HEK293 (cell line): ENCODE results near the gene SPNS1.

Experiments used
- CTCF ChIA-PET: fragments of 350-600 bp; formaldehyde crosslinking; extraction: SDS; loops from one replicate; lab custom pipeline; 2021; ENCODE audit warnings: antibody characterized with exemption; lab: Yijun Ruan, JAX
- POLR2A ChIA-PET: fragments of 300-600 bp; formaldehyde crosslinking; extraction: SDS; loops from one replicate; lab custom pipeline; 2020; ENCODE audit warnings: antibody characterized with exemption, inconsistent platforms; lab: Yijun Ruan, JAX
- H3K27ac ChIP-seq: fragments of 200-500 bp; sonication (Bioruptor generic); 2 replicates; pipeline ENCODE4 v1.5.1; 2014; ENCODE audit warnings: low read depth, low read length, control low read depth, inconsistent platforms; ENCODE audit errors: extremely low read depth
- H3K36me3 ChIP-seq, 2 experiments: fragments of 200-500 bp in 1 of 2; sonication (Bioruptor generic) in 1 of 2; 1 replicate in 1 of 2; 2 replicates in 1 of 2; pipeline ENCODE4 v1.5.1; 2014 to 2017; ENCODE audit warnings: inconsistent platforms in 2 of 2, low read length in 2 of 2; ENCODE audit not compliant: control insufficient read depth in 2 of 2, insufficient read depth in 1 of 2
- H3K4me1 ChIP-seq: fragments of 200-500 bp; sonication (Bioruptor generic); 2 replicates; pipeline ENCODE4 v1.5.1; 2014; ENCODE audit warnings: mild to moderate bottlenecking, low read length, inconsistent platforms; ENCODE audit not compliant: control insufficient read depth, insufficient read depth
- H3K4me3 ChIP-seq: 2 replicates; pipeline ENCODE4 v1.5.1; 2011; ENCODE audit warnings: low read depth, mild to moderate bottlenecking, control low read depth, low read length, moderate library complexity
- H3K9me3 ChIP-seq: fragments of 200-500 bp; sonication (Bioruptor generic); 2 replicates; pipeline ENCODE4 v1.5.1; 2014; ENCODE audit warnings: low read depth, low read length, inconsistent platforms; ENCODE audit not compliant: control insufficient read depth, insufficient read depth
- EGR2 ChIP-seq: fragments of 450-650 bp; formaldehyde crosslinking; IDR thresholded peaks from 2 replicates; pipeline ENCODE4 v1.5.1; 2016; ENCODE audit warnings: low read depth, missing biosample characterization, missing genetic modification characterization
- KLF1 ChIP-seq: fragments of 450-650 bp; formaldehyde crosslinking; IDR thresholded peaks from 2 replicates; pipeline ENCODE4 v1.5.1; 2016; ENCODE audit warnings: missing biosample characterization, missing genetic modification characterization
- TCF7L2 ChIP-seq: IDR thresholded peaks from 2 replicates; pipeline ENCODE4 v1.6.1; 2011; ENCODE audit warnings: low read depth, mild to moderate bottlenecking, inconsistent platforms, low read length, moderate library complexity, borderline replicate concordance
- ZBTB17 ChIP-seq: fragments of 450-650 bp; formaldehyde crosslinking; IDR thresholded peaks from 2 replicates; pipeline ENCODE4 v1.5.1; 2016; ENCODE audit warnings: missing biosample characterization, missing genetic modification characterization
- ZNF121 ChIP-seq: fragments of 450-650 bp; formaldehyde crosslinking; IDR thresholded peaks from 2 replicates; pipeline ENCODE4 v1.5.1; 2016; ENCODE audit warnings: missing biosample characterization, missing genetic modification characterization
- ZNF140 ChIP-seq: fragments of 450-650 bp; formaldehyde crosslinking; IDR thresholded peaks from 2 replicates; pipeline ENCODE4 v1.5.1; 2016; ENCODE audit warnings: missing biosample characterization, missing genetic modification characterization
- ZNF146 ChIP-seq: fragments of 450-650 bp; formaldehyde crosslinking; IDR thresholded peaks from 2 replicates; pipeline ENCODE4 v1.5.1; 2016; ENCODE audit warnings: missing biosample characterization, missing genetic modification characterization
- ZNF155 ChIP-seq: fragments of 450-650 bp; formaldehyde crosslinking; IDR thresholded peaks from 2 replicates; pipeline ENCODE4 v1.5.1; 2016; ENCODE audit warnings: missing biosample characterization, missing genetic modification characterization
- ZNF341 ChIP-seq: fragments of 450-650 bp; formaldehyde crosslinking; IDR thresholded peaks from 2 replicates; pipeline ENCODE4; 2016; ENCODE audit warnings: low read depth, missing biosample characterization, missing genetic modification characterization
- ZNF777 ChIP-seq: fragments of 450-650 bp; formaldehyde crosslinking; IDR thresholded peaks from 2 replicates; pipeline ENCODE4 v1.5.1; 2017; ENCODE audit warnings: missing biosample characterization, missing genetic modification characterization, borderline replicate concordance
- ZSCAN23 ChIP-seq: fragments of 450-650 bp; formaldehyde crosslinking; IDR thresholded peaks from 2 replicates; pipeline ENCODE4 v1.5.1; 2016; ENCODE audit warnings: missing biosample characterization, missing genetic modification characterization
- TF ChIP-seq, protein P1 (sequence below): fragments of 450-650 bp; formaldehyde crosslinking; IDR thresholded peaks from 2 replicates; pipeline ENCODE4 v1.5.1; 2016; ENCODE audit warnings: missing biosample characterization, missing genetic modification characterization, borderline replicate concordance
- TF ChIP-seq, protein P2 (sequence below): fragments of 450-650 bp; formaldehyde crosslinking; IDR thresholded peaks from 2 replicates; pipeline ENCODE4 v1.5.1; 2017; ENCODE audit warnings: missing biosample characterization, missing genetic modification characterization
- TF ChIP-seq, protein P3 (sequence below): fragments of 450-650 bp; formaldehyde crosslinking; IDR thresholded peaks from 2 replicates; pipeline ENCODE4 v1.5.1; 2016; ENCODE audit warnings: missing biosample characterization, missing genetic modification characterization

The SPNS1 gene

DNA sequence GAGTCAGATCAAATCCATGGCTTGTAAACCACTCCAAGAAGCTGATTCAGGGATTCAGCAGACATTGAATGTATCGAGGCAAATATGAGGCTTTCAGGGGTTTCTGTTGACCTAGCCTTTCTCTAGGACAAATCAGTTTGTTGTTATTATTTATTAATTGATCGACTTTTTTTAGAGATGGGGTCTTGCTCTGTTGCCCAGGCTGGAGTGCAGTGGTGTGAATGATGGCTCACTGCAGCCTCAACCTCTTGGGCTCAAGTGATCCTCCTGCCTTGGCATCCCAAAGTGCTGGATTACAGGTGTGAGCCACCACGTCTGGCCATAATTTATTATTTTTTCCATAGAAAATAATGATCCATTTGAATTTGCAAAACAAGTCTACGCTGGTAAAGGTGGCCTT lies 37.3 kb downstream of the SPNS1 start:
- H3K4me1 ChIP-seq, result no peaks in the 10 kb centered on the region
- CTCF ChIA-PET, result no interaction called here
- POLR2A ChIA-PET, result no interaction called here
- H3K36me3 ChIP-seq, result no peaks in the 10 kb centered on the region
- no peak overlapping the region for H3K27ac ChIP-seq
- no peak overlapping the region for H3K4me3 ChIP-seq
- TF ChIP-seq, protein P1, sequence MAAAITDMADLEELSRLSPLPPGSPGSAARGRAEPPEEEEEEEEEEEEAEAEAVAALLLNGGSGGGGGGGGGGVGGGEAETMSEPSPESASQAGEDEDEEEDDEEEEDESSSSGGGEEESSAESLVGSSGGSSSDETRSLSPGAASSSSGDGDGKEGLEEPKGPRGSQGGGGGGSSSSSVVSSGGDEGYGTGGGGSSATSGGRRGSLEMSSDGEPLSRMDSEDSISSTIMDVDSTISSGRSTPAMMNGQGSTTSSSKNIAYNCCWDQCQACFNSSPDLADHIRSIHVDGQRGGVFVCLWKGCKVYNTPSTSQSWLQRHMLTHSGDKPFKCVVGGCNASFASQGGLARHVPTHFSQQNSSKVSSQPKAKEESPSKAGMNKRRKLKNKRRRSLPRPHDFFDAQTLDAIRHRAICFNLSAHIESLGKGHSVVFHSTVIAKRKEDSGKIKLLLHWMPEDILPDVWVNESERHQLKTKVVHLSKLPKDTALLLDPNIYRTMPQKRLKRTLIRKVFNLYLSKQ, result no peak
- TF ChIP-seq ZNF121, result peak; percentile 30; the same call in 1 of the 2 replicates
- H3K9me3 ChIP-seq, result no peaks in the 10 kb centered on the region

DNA sequence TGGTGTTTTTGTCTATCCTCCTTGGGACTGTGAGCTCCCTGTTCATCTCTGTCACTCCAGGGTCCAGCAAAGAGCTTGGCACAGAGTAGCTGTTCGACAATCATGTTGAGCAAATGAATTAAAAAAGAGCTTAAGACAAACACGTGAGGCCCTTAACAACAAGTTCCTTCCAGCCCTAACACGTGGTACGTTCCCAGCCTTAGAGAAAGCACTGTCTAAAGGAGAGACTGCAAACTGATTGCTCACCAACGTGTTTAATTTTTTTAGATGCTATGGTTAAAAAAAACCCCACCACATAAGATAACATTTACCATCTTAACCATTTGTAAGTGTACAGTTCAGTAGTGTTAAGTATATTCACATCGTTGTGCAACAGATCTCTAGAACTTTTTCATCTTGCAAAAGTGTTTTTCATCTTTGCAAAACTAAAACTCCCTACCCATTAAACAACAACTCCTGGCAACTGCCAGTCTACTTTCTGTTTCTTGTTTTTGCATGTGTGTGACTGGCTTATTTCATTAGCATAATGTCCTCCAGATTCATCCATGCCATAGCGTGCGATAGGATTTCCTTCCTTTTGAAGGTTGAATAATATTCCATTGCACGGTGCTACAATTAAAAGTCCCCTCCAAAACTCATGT lies 38.5 kb downstream of the SPNS1 start:
- CTCF ChIA-PET, result no interaction called here
- Histone ChIP-seq H3K4me3 (no peak overlapping the region), H3K27ac (no peak overlapping the region), H3K36me3 (no peaks in the 10 kb centered on the region)
- TF ChIP-seq, protein P1, result no peak
- peak; percentile 67 for TF ChIP-seq ZNF146 (tag by site-specific recombination)
- TF ChIP-seq, protein P2, sequence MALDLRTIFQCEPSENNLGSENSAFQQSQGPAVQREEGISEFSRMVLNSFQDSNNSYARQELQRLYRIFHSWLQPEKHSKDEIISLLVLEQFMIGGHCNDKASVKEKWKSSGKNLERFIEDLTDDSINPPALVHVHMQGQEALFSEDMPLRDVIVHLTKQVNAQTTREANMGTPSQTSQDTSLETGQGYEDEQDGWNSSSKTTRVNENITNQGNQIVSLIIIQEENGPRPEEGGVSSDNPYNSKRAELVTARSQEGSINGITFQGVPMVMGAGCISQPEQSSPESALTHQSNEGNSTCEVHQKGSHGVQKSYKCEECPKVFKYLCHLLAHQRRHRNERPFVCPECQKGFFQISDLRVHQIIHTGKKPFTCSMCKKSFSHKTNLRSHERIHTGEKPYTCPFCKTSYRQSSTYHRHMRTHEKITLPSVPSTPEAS, result no peak
- TF ChIP-seq, all 188 proteins: peak for 1
- no peaks in the 10 kb centered on the region for H3K4me1 ChIP-seq
- POLR2A ChIA-PET, result no interaction called here
- no peaks in the 10 kb centered on the region for H3K9me3 ChIP-seq

DNA sequence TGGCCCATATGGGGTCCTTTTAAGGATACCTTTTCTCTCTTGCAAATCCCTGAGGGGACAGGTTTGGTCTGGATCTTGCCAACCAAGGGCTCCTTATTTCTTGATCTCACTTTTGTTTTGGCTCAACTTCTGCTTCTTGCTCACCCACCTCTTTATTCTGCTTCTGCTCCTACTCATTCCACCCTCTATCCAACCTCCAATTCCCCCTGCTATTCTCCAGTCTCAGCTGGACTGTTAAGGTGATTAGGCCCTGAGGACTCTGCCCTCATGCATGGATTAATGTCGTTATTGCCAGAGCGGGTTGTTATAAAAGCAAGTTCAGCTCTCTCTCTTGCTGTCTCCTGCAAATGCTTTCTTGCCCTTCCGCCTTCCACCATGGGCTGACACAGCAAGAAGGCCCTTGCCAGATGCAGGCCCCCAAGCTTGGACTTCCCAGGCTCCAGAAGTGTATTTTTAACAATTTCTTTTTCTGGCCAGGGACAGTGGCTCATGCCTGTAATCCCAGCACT lies 40.0 kb downstream of the SPNS1 start:
- POLR2A ChIA-PET, result no interaction called here
- Histone ChIP-seq H3K9me3 (no peaks in the 10 kb centered on the region), H3K4me3 (no peak overlapping the region), H3K4me1 (no peaks in the 10 kb centered on the region), H3K36me3 (no peaks in the 10 kb centered on the region), H3K27ac (no peak overlapping the region)
- peak; percentile 30; the same call in 1 of the 2 replicates for TF ChIP-seq EGR2
- TF ChIP-seq, protein P3, sequence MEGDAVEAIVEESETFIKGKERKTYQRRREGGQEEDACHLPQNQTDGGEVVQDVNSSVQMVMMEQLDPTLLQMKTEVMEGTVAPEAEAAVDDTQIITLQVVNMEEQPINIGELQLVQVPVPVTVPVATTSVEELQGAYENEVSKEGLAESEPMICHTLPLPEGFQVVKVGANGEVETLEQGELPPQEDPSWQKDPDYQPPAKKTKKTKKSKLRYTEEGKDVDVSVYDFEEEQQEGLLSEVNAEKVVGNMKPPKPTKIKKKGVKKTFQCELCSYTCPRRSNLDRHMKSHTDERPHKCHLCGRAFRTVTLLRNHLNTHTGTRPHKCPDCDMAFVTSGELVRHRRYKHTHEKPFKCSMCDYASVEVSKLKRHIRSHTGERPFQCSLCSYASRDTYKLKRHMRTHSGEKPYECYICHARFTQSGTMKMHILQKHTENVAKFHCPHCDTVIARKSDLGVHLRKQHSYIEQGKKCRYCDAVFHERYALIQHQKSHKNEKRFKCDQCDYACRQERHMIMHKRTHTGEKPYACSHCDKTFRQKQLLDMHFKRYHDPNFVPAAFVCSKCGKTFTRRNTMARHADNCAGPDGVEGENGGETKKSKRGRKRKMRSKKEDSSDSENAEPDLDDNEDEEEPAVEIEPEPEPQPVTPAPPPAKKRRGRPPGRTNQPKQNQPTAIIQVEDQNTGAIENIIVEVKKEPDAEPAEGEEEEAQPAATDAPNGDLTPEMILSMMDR (tag by site-specific recombination), result no peak
- TF ChIP-seq, all 188 proteins: peak for 1
- CTCF ChIA-PET, result no interaction called here

DNA sequence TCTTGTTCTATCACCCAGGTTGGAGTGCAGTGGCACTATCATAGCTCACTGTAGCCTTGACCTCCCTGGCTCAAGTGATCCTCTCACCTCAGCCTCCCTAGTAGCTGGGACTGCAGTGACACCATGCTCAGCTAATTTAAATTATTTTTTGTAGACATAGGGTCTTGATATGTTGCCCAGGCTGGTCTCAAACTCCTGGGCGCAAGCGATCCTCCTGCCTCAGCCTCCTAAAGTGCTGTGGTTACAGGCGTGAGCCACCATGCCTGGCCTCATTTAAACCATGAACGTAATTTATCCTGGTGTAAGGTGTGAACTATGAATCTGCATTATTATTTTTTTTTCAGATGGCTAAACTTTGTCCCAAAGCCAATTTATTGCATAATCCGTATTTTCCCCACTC lies 47.6 kb downstream of the SPNS1 start:
- Histone ChIP-seq H3K9me3 (no peaks in the 10 kb centered on the region), H3K27ac (no peak overlapping the region), H3K4me1 (no peaks in the 10 kb centered on the region), H3K36me3 (no peaks in the 10 kb centered on the region), H3K4me3 (no peak overlapping the region)
- ChIA-PET CTCF (interaction anchor here (1.1 to 1.2 kb wide), 2 partner anchors 42 to 77 kb away, joined by 3 read pairs; no protein-coding TSS in a partner anchor), POLR2A (no interaction called here)
- TF ChIP-seq ZNF777 (tag by site-specific recombination), result no peak
- TF ChIP-seq ZNF155 (tag by site-specific recombination), result no peak
- no peak for TF ChIP-seq ZBTB17 (tag by site-specific recombination)
- no peak for TF ChIP-seq ZSCAN23 (tag by site-specific recombination)
- no peak for TF ChIP-seq ZNF341 (tag by site-specific recombination)
- no peak for TF ChIP-seq ZNF146 (tag by site-specific recombination)
- no peak for TF ChIP-seq KLF1 (tag by site-specific recombination)
- TF ChIP-seq TCF7L2, result no peak
- no peak for TF ChIP-seq ZNF140 (tag by site-specific recombination)
